Brain pericyte (primary cell): Measurements from ENCODE around the gene RITA1.
"Not testable (repeated sequence)": the region's sequence is repeated elsewhere in the genome, so short reads cannot be mapped to it uniquely, and the experiment has no call there.

Experiments used
- DNase-seq: peaks from one replicate; pipeline ENCODE4 v3.0.0-alpha.2; 2012; ENCODE audit warnings: low read depth, low spot score

RITA1 gene

GRCh38 chr12:113202300-113203075, 17.0 kb downstream of the RITA1 start:
- DNase-seq: no peak

GRCh38 chr12:113203852-113204760, 18.6 kb downstream of the RITA1 start:
- no peak for DNase-seq

GRCh38 chr12:113204804-113205203, 19.3 kb downstream of the RITA1 start:
- no peak for DNase-seq

GRCh38 chr12:113206802-113207201, 21.3 kb downstream of the RITA1 start:
- not testable (repeated sequence) for DNase-seq

- DNase-seq: no peak
These were observed 22.1 kb downstream of the RITA1 start for GRCh38 chr12:113207613-113208040.

- no peak for DNase-seq
These were observed 22.8 kb downstream of the RITA1 start for GRCh38 chr12:113208041-113208934.

- no peak for DNase-seq
These were observed 25.6 kb downstream of the RITA1 start for GRCh38 chr12:113211160-113211559.

GRCh38 chr12:113214895-113215400, 29.4 kb downstream of the RITA1 start:
- DNase-seq: no peak

GRCh38 chr12:113216027-113216426, 30.5 kb downstream of the RITA1 start:
- no peak for DNase-seq

GRCh38 chr12:113220593-113221180, 35.2 kb downstream of the RITA1 start:
- no peak for DNase-seq

GRCh38 chr12:113221181-113221996, 35.9 kb downstream of the RITA1 start, which contains the start of gene TPCN1:
TPCN1 (plus strand) TSS chr12:113221464; CDS start chr12:113226853, 5,389 bp downstream.
- peak; percentile 100 for DNase-seq

GRCh38 chr12:113221997-113222729, 36.6 kb downstream of the RITA1 start:
- DNase-seq: no peak

GRCh38 chr12:113222730-113223531, 37.4 kb downstream of the RITA1 start:
- DNase-seq: peak; percentile 97

GRCh38 chr12:113224955-113225354, 39.4 kb downstream of the RITA1 start:
- no peak for DNase-seq

GRCh38 chr12:113226696-113227568, 41.4 kb downstream of the RITA1 start:
- DNase-seq: no peak

- no peak for DNase-seq
These were observed 42.3 kb downstream of the RITA1 start for GRCh38 chr12:113227686-113228391.
